Natural killer cell (primary cell): ENCODE results near the gene LRRC10B. TPM values are rescaled to one million over a fixed set of nuclear protein-coding genes. Genes with fewer than 3 reads are reported as not detected.

Source experiments
- ATAC-seq, 3 donors: fragments of 150-1000 bp in 2 of 3; fragments of 200-7000 bp in 1 of 3; cut with Tn5 transposase; 1 replicate in 1 of 3; 2 replicates in 2 of 3; pipeline ENCODE4 v1.10.0; 2021; ENCODE audit warnings: mild to moderate bottlenecking in 2 of 3, moderate library complexity in 2 of 3
- DNase-seq, 2 donors: peaks; one replicate each; pipeline versions ENCODE4 v3.0.0 to v3.0.0-alpha.2; 2013 to 2021; ENCODE audit warnings: mixed read lengths in 1 of 2
- H3K27ac ChIP-seq: one replicate; pipeline ENCODE4 v1.5.1; 2013; ENCODE audit warnings: mild to moderate bottlenecking, low read length
- H3K27me3 ChIP-seq: one replicate; pipeline ENCODE4 v1.6.1; 2013; ENCODE audit warnings: low read length; ENCODE audit not compliant: control insufficient read depth, insufficient read depth
- H3K36me3 ChIP-seq: one replicate; pipeline ENCODE4 v1.6.1; 2013; ENCODE audit warnings: low read length; ENCODE audit not compliant: control insufficient read depth, insufficient read depth
- H3K4me1 ChIP-seq: one replicate; pipeline ENCODE4 v1.6.1; 2013; ENCODE audit warnings: low read length; ENCODE audit not compliant: control insufficient read depth, insufficient read depth
- H3K4me3 ChIP-seq: one replicate; pipeline ENCODE4 v1.5.1; 2013; ENCODE audit warnings: low read length
- H3K9me3 ChIP-seq: one replicate; pipeline ENCODE4 v1.6.1; 2013; ENCODE audit warnings: low read length; ENCODE audit not compliant: control insufficient read depth, insufficient read depth
- H3K27ac Mint-ChIP-seq, 2 donors: one replicate each; pipeline ENCODE4 v1.8.0; 2022; ENCODE audit warnings: mild to moderate bottlenecking in 2 of 2, mixed read lengths in 2 of 2, moderate library complexity in 1 of 2
- H3K27me3 Mint-ChIP-seq, 2 donors: one replicate each; pipeline ENCODE4 v1.8.0; 2022; ENCODE audit warnings: low read depth in 2 of 2, mixed read lengths in 2 of 2
- H3K36me3 Mint-ChIP-seq: one replicate; pipeline ENCODE4 v1.8.0; 2022; ENCODE audit warnings: mixed read lengths
- H3K4me1 Mint-ChIP-seq, 2 donors: one replicate each; pipeline ENCODE4 v1.8.0; 2022; ENCODE audit warnings: mixed read lengths in 2 of 2
- H3K4me3 Mint-ChIP-seq: one replicate; pipeline ENCODE4 v1.8.0; 2022; ENCODE audit warnings: mild to moderate bottlenecking, moderate library complexity, mixed read lengths
- H3K9me3 Mint-ChIP-seq, 2 donors: one replicate each; pipeline ENCODE4 v1.8.0; 2022; ENCODE audit warnings: mixed read lengths in 2 of 2
- CTCF ChIP-seq: fragments of 200-600 bp; IDR thresholded peaks from one replicate; pipeline ENCODE4 v1.8.0; 2022; ENCODE audit warnings: antibody characterized with exemption
- WGBS: methylation state at CpG from one replicate; pipeline ENCODE4 v1.1.7; 2013; ENCODE audit warnings: missing lambda C conversion rate; ENCODE audit not compliant: insufficient coverage; 5-methylcytosine and 5-hydroxymethylcytosine counted together
- intact Hi-C: fragments of 100-400 bp; cut with micrococcal nuclease; formaldehyde crosslinking; loops from one replicate; pipeline ENCODE4 v1.14.2; 2022
- total RNA-seq, 4 donors: library from RNA; stranded (reverse); fragments of 120-200 nt in 1 of 4; gene quantifications; one replicate each; pipeline versions ENCODE4 v1.2.3 to v1.2.4, GENCODE V29; 2013 to 2022

LRRC10B gene
- total RNA-seq, 3 donors from 2014 or later (not counting 1 experiment from before 2014, with no cell fraction given) = not detected

- H3K27ac Mint-ChIP-seq = no peak overlapping the region
- no peak for DNase-seq
These were observed 5.7 kb downstream of the LRRC10B start for GRCh38 chr11:61514050-61514917.

GRCh38 chr11:61515686-61516085 is 7.1 kb downstream of the LRRC10B start:
- Histone ChIP-seq H3K27ac (no peak overlapping the region), H3K4me3 (no peak overlapping the region), H3K36me3 (no peaks in the 10 kb centered on the region), H3K9me3 (no peaks in the 10 kb centered on the region), H3K4me1 (peaks cover 11% of the 10 kb centered on the region), H3K27me3 (no peaks in the 10 kb centered on the region)
- no peak for ATAC-seq
- WGBS = 94% methylated on average over 6 of the region's 10 CpGs
- H3K4me1 Mint-ChIP-seq = peaks cover 8 to 12% of the 10 kb centered on the region in 2 donors
- no peak overlapping the region for H3K27ac Mint-ChIP-seq
- no peaks in the 10 kb centered on the region for H3K9me3 Mint-ChIP-seq
- H3K27me3 Mint-ChIP-seq = peaks cover 16 to 27% of the 10 kb centered on the region in 2 donors
- no peak overlapping the region for H3K4me3 Mint-ChIP-seq
- DNase-seq = no peak
- no peak for TF ChIP-seq CTCF
- no peaks in the 10 kb centered on the region for H3K36me3 Mint-ChIP-seq
- intact Hi-C loops = loop anchor here (2.0 kb wide), 1 partner anchor 69 kb away; no protein-coding TSS in a partner anchor

More at GRCh38 chr11:61514050-61514917, 5.7 kb downstream of the LRRC10B start:
- H3K9me3 ChIP-seq = no peaks in the 10 kb centered on the region
- H3K4me3 ChIP-seq = no peak overlapping the region
- Mint-ChIP-seq H3K36me3 (no peaks in the 10 kb centered on the region), H3K4me1 (peaks cover 8 to 12% of the 10 kb centered on the region in 2 donors), H3K27me3 (peaks cover 16 to 28% of the 10 kb centered on the region in 2 donors), H3K9me3 (no peaks in the 10 kb centered on the region), H3K4me3 (no peak overlapping the region)
- H3K4me1 ChIP-seq = peaks cover 14% of the 10 kb centered on the region
- no peak for TF ChIP-seq CTCF
- no peaks in the 10 kb centered on the region for H3K36me3 ChIP-seq
- H3K27me3 ChIP-seq = peaks cover 6% of the 10 kb centered on the region
- 77% methylated on average over 9 of the region's 11 CpGs for WGBS
- ATAC-seq = no peak
- no peak overlapping the region for H3K27ac ChIP-seq
- intact Hi-C loops = no loop called here

GRCh38 chr11:61516191-61516590 is 7.6 kb downstream of the LRRC10B start:
- H3K27ac Mint-ChIP-seq = no peak overlapping the region
- Histone ChIP-seq H3K27ac (no peak overlapping the region), H3K4me1 (peaks cover 11% of the 10 kb centered on the region), H3K9me3 (no peaks in the 10 kb centered on the region), H3K27me3 (no peaks in the 10 kb centered on the region), H3K36me3 (no peaks in the 10 kb centered on the region), H3K4me3 (no peak overlapping the region)
- DNase-seq (no peak), ATAC-seq (peak in 1 of 3 donors; percentile 17)
- H3K4me1 Mint-ChIP-seq = peaks cover 8 to 12% of the 10 kb centered on the region in 2 donors
- no peaks in the 10 kb centered on the region for H3K36me3 Mint-ChIP-seq
- H3K9me3 Mint-ChIP-seq = no peaks in the 10 kb centered on the region
- peak overlapping the region; percentile 25 for H3K4me3 Mint-ChIP-seq
- intact Hi-C loops = loop anchor here (2.0 kb wide), 1 partner anchor 69 kb away; no protein-coding TSS in a partner anchor
- TF ChIP-seq CTCF = no peak
- WGBS = 29% methylated on average over 19 of the region's 22 CpGs
- peaks cover 14 to 22% of the 10 kb centered on the region in 2 donors for H3K27me3 Mint-ChIP-seq
